SIG-M5 treated with dmso at 0.1 percent for 504 hours (cell line): ENCODE data around the gene PCCA.
"Not testable (repeated sequence)": the region's sequence is repeated elsewhere in the genome, so short reads cannot be mapped to it uniquely, and the experiment has no call there.

Source experiments
- DNase-seq: peaks from one replicate; lab custom pipeline; 2025; ENCODE audit not compliant: unreplicated experiment; lab: John Stamatoyannopoulos, UW

PCCA gene

DNA sequence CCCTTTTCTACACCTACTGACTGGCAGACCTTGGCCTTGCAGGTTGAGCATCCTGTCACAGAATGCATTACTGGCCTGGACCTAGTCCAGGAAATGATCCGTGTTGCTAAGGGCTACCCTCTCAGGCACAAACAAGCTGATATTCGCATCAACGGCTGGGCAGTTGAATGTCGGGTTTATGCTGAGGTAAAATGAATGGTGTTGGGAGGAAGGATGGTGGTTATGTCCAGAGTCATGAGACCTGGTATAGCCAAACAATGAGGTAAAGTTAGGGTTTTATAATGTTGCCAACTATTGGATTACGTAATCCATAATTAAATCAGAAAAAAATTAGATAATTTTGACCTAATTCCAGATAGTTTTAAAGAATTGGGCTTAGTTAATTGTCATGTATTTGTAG lies 212.5 kb downstream of the PCCA start:
- no peak for DNase-seq

DNA sequence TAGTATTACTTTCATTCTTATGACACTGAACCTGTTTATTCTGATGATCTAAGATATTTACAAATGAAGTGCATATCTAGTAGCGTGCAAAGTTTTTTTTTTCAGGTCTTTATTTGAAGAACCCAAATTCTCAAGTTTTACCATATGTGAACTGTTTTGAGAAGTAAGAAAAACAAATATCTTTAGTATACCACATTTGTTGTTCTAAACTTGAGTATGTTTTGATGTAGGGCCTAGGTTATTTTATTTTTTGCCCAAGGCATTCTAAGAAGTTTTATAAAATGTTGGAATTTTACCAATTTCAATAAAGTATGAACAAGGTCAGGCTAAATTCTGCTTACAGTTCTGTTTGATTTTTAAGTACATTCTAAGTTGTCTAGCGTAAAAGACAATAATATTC lies 213.5 kb downstream of the PCCA start:
- DNase-seq, result no peak

DNA sequence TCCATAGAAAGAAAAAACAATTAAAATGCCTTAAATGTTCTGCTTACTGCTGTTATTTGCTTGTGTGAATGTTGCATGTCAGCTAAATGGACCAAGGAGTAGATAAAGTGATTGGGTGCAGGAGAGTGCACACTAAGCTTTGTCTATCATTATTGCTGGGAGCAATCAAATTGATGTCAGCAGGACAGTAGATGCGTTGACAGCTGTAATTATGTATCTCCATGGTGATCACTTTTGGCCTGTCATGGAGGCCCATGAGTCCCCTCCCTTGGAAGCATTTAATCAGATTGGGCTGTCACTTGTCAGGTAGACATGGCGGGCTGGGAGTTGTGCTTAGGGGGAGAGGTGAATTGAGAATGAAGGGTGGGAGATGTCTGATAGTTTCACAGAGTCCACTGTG lies 215.3 kb downstream of the PCCA start:
- DNase-seq, result no peak

DNA sequence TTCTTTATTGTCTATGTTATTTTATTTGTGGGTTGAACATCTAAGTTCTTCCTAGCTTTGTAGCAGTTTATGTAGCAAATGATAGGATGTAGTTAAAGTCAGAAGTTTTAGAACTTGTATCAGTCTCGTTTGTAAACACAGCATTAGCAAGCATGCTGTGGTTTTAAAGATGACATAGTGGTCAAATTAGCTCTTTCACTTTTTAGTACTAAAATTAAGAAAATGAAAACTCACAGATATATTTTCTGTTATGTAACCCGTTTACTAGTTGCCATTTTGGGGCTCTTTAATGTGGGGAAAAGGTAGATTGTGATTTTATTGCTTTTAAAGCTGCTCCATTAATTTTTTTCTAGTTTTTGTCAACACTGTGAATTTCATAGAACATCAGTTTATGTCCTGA lies 216.5 kb downstream of the PCCA start:
- DNase-seq, result no peak

DNA sequence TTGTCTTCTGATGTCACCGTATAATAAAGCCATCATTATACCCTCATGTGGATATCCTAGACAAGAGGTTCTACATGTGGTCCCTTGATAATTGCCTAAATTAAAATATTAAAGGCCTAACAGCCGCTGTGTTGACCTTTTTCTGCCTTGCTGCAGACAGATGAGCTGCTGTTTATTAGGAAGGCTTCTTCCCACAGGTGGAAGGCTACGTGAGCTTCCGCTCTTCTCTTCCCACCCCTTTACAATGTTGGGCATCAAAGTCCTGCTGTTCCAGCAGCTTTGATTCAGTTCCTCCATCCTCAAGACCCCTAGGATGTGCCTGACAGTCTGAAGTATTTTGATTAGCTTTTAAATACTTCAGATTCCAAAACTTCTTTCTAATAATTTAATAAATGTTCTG lies 217.1 kb downstream of the PCCA start:
- DNase-seq, result no peak

DNA sequence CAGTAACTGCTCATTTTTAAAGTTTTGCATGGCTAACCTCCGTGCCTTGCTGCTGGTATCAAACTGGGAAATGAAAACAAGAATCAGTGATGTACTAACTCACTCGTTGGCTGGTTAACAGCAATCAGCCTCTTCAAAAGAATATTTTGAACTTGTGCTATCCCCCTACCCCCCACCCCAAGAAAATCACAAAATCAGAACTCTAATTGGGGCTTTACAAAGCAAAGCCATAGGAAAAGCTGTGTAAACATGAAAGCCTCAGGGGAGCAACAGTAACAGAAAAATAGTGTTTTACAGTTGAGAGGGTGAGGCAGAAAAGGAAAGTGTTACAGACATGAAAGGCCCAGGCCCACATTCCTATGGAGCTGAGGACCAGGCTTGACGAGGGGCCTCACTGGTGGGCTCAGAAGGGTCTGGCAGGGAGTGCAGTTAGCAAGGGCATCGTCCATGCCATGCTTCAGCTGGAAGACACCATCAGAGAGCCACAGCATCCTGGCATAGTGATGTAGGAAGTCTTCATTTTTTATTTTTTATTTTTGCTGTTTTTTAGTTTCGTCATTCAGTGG lies 217.6 kb downstream of the PCCA start:
- no peak for DNase-seq

DNA sequence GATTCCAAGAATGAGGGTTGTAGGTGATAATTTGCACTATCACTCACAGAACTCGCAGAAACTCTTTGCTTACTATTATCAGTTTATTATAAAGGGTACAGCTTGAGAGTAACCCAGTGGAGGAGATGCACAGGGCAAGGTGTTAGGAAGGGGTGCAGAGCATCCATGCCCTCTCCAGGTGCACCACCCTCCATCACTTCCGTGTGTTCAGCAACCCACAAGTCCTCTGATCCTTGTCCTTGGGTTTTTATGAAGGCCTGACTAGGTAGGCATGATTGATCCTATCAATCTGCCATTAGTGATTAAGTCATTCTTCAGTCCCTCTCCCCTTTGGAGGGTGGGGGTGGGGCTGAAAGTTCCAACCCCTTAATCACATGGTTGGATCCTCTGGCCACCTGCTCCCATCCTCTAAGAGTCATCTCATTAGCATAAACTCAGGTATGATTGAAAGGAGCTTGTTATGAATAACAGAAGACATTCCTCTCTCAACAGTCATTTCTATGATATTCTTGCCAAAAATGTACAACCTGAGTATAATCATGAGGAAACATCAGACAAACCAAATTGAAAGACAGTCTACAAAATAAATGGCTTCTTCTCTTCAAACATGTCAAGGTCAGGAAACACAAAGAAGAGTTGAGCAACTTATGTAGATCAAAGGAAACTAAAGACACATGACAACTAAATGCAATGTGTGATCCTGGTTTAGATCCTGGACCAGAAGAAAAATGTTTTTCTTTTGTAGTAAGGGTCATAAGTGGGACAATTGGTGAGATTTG lies 225.4 kb downstream of the PCCA start:
- DNase-seq, result no peak

DNA sequence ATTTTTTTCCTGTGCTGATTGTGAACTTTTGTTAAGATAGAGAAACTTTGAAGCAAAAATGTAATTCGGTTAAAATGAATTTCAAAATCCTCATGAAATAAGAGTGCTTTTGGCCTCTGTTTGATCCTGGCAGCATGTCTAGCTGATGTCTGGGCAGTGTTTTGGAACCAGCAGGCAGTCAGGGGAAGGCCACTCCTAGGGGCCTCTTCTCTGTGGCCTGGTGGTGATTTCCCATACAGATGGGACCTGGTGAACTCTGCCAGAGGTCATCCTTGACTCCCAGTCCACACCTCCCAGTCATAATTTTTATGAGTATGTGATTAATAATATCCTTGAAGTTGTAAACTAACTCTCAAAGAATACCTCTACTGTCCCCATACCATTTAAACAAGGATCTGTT lies 226.6 kb downstream of the PCCA start:
- no peak for DNase-seq

DNA sequence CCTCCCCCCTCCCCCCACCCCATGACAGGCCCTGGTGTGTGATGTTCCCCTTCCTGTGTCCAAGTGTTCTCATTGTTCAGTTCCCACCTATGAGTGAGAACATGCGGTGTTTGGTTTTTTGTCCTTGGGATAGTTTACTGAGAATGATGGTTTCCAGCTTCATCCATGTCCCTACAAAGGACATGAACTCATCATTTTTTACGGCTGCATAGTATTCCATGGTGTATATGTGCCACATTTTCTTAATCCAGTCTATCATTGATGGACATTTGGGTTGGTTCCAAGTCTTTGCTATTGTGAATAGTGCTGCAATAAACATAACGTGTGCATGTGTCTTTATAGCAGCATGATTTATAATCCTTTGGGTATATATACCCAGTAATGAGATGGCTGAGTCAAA lies 229.6 kb downstream of the PCCA start:
- not testable (repeated sequence) for DNase-seq

DNA sequence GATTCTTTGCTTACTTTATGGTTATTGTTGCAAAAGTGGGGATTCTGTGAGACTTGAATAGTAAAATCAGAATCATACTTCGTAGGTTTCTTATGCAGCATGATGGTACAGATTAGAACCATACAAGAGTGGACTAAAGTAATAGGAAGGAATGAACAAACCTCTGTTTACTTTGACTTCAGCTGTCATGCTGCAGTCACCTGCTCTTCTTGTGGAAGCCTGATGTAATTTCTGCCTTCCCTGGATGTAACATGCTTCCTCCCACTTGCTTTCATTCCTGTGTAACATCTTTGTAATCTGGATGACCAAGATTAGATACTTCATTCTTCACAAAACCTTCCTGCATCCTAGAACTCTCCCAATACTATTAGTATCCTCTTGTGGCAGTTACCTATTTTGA lies 235.0 kb downstream of the PCCA start:
- DNase-seq, result no peak

DNA sequence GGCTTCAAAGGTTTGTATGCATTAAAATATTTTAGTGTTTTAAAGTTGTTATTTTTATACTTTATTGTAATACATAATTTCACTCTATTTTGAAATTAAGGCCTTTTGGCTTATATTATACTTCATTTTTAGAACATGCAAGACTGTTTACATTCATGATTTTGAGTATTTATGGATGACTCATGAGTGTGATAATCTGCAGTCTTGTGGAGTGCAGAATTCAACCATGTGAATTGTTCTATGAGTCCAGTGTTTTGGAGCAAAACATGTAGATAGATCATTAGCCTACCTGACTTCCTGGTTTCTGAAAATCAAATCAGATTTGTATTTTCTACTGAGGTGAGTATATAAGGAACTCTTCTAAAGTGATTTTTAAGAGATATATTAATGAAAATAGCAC lies 241.8 kb downstream of the PCCA start:
- no peak for DNase-seq

DNA sequence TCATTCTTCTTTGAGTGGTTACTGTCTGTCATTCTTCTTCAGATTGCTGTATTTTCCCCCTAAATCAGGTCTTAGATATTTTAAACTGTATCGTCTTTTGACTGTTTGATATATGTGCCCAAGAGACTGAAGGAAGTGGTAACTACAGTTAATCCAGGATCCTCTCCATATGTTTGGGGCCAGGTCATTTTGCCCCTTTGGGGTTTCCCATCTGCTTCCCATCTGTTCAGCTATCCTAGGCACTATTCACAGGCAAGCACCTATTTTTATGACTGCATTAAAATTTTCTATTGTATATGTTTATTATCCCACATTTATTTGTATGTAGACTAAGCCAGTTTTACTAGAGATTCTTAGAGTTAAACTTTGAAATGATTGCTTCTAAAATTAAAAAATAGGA lies 244.2 kb downstream of the PCCA start:
- no peak for DNase-seq

DNA sequence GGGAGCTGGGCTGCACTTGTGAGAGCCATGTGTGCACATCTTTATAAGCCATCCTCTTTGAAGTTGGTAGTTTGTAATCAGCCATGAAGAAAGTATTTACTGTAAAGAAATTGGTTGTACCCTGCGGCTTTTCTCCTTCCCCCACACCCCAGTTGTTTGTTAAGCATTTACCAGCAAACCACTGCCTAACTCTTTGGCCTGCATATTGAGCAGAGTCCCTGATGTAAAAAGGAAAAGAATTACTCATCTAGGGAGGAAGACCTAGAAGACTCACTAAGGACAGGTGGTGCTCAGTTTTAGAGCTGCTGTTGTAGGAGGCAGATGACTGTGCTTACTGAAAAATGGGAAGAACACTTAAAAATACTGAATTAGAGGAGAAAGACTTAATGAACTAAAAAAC lies 245.3 kb downstream of the PCCA start:
- DNase-seq, result no peak

DNA sequence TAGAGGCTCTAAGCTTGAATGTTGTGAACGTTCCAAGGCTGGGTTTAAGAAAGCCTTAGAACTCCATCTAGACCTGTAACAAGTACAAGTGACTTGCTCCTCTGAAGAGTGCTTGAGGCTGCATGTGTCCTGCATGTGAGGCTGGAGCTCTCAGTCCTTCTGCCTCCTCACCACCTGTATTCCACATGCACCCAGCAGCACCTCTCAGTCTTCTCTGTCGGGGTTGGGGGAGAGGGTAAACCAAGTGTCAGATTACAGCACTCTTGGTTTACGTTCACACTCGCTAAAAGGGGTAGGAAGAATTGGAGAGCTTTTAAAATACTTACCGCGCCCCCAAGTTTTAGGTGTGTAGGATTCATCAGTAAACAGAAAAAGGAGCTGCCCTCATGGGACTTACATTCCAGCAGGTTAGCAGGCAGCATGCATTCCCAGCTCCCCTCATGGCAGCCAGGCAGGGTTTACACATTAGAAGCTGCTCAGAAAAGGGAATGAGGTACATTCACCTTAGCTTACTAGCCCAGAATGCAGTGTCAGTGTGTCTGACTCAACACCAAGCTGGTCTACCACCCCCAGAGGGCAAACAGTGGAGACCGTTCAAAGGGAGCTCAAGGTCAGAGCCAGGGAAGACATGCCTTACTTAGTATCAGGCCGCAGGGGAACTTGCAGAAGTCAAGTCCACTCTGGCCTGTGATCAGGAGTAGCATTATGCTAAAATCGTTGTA lies 248.1 kb downstream of the PCCA start:
- no peak for DNase-seq

DNA sequence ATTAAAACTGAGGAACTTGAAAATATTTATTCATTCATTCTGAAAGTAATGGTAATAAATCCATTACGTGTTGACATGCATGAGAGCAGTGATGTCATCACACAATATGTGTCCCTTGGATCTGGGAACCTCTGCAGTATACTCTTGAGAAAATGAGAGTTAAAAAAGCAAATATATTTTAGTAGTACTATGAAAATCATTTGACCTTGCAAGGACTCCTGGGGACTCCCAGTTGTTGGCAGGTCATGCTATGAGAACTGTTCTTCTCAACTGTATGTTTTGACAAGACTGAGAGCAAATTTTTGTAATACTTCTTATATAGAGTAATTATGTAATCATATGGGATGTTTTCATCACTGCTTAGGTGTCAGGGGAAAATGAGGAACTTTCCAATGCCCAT lies 249.4 kb downstream of the PCCA start:
- DNase-seq, result no peak

DNA sequence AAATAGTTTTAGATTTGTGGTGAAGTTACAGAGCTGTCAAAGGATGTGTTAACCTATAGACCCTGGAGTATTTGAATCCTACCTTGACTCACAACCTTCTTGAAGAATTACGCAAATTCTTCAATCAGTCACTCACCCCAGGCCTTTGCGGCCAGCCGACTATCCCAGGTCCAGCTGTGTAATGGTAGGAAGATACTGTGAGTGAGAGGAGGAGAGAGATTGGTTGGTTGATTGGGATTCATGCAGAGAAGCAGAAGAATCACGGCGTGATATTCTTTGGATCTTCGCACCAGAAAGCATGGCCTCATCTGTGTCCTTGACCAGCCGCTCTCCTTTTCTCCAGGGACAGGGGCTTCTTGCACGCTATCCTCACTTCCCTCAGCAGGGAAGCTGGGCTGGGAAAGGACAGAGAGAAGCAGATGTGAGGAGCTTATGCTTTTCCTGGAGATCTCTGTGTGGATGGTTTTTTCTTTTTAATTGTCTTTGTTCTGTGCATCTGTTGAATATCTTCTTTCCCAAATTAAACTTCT lies 250.6 kb downstream of the PCCA start:
- no peak for DNase-seq

DNA sequence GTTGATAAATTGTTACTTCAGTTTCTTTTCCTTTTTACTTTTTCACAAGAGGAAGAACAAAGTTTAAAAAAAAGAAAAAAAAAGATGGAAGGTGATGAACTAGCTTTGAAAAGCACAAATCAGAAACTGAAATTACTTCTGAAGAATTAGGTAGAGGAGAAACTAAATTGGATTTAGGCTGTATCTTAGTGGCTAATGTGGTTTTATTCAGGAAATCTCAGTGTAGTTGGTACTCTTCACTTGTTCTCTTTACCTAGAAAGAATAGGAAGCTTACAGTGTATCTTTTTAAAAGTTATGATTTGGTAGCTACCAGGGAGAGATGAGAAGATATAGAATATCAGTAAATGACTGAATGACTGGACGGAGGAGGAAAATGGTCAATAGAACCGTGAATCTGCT lies 252.0 kb downstream of the PCCA start:
- DNase-seq, result no peak

DNA sequence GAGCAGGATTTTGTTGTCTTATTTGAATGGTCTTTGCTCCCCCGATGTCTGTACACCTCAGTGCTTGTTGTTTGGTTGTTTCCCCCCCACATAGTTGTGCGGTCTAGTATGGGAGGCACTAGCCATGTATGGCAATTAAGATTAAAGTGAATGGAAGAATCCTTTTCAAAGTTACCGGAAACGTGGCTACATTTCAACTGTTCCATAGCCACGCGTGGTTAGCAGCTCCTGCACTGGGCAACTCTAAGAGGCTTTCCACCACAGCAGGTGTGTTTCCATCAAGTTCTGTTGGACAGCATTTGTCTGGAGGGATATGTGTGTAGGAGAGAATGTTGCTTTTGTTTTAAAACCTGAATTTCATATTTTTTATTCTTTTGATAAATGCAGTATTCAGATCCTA lies 252.4 kb downstream of the PCCA start:
- DNase-seq, result no peak

DNA sequence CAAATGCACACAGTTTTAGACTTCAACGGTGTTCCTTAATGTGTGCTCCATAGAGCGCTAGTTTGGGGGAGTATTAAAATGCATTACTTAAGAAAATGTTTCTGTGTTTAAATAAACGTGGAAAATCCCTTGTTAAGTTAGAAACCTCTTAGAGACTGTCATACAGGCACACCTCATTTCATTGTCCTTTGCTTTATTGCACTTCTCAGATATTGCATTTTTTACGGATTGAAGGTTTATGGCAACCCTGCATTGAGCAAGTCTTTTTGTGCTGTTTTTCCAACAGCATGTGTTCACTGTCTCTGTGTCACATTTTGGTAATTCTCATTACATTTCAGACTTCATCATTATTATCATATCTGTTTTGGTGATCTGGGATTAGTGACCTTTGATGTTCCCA lies 255.7 kb downstream of the PCCA start:
- no peak for DNase-seq

DNA sequence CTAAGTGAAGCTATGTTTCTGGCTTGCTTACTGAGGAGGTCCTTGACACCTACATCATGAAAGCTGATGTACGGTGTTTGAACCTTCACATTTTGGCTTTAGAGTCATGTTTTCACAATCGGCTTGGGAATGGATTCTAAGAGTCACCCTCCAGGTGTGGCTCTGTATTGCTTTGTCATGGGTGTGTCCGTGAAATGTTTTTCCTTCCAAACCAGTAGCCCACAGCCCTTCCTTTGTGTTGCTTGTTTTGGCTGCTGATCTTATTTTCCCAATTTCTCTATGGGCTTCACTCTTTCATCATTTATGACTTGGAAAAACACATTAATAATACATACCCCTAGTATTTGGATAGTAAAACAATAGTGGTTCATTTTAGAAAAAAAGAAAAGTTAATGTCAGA lies 259.1 kb downstream of the PCCA start:
- DNase-seq, result no peak

DNA sequence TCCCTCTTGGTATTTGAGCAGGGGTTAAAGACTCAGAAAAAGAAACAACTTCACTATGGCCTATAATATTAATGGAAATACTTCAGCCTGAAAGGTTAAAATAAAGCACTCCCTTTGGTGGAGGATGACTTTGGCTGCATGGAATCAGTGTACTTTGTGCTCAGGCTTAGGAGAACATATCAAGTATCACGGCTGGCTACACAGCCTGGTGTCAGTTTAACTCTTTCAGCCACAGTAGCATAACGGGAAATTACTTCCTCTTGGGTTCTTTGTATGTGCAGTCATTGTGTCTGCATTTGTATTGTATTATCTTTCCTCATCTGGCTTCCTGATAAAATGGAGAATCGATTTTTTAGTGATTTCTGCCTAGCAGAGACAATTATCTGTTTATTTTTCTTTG lies 260.7 kb downstream of the PCCA start:
- no peak for DNase-seq

DNA sequence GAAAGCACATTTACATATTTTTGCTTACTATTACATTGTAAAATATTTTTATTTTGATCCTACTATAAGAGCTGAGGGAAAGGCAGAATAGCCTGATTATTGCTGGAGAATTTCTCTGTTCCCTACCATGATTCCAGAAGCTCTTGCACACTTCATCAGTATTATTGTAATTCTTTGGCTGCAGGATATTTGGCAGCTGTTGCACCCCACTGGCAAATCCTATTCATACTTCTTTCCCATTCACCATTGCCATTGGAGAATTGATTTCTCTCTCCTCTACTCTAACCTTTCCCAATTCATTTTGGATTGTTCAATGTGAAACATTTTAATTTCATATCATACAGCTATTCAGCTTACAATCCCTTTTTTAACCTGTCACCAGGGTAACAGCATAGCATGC lies 261.7 kb downstream of the PCCA start:
- no peak for DNase-seq
